C4-2B (cell line): ENCODE results near the gene GJA3.

Experiments
- CTCF ChIP-seq: fragments of 450-650 bp; conservative IDR thresholded peaks from 2 replicates; pipeline ENCODE4 v1.5.1; 2017; ENCODE audit warnings: mild to moderate bottlenecking
- ZFX ChIP-seq: fragments of 450-650 bp; IDR thresholded peaks from 2 replicates; pipeline ENCODE4 v1.6.1; 2017

GRCh38 chr13:20093951-20094350 is 66.9 kb downstream of the GJA3 start:
- TF ChIP-seq CTCF, result no peak
- no peak for TF ChIP-seq ZFX
